K562 (cell line): ENCODE results near the gene GSTM1. TPM values are rescaled to one million over a fixed set of nuclear protein-coding genes. Genes with fewer than 3 reads are reported as not detected.

Source experiments
- BMI1 ChIP-seq: fragments of 150-350 bp; IDR thresholded peaks from 2 replicates; pipeline ENCODE4 v1.6.1; 2014; ENCODE audit warnings: low read length
- C11orf30 ChIP-seq: fragments of 450-650 bp; IDR thresholded peaks from 2 replicates; pipeline ENCODE4 v1.6.1; 2016; ENCODE audit warnings: low read depth, mild to moderate bottlenecking
- CEBPZ ChIP-seq: fragments of 150-350 bp; IDR thresholded peaks from 2 replicates; pipeline ENCODE4 v1.6.1; 2014; ENCODE audit warnings: low read depth, mild to moderate bottlenecking, low read length, borderline replicate concordance
- EWSR1 ChIP-seq: fragments of 450-650 bp; IDR thresholded peaks from 2 replicates; pipeline ENCODE4 v1.6.1; 2018; ENCODE audit warnings: borderline replicate concordance, mild to moderate bottlenecking, low read depth, moderate library complexity; ENCODE audit not compliant: partially characterized antibody
- FOXK2 ChIP-seq, 2 experiments: fragments of 450-650 bp; IDR thresholded peaks in 1 of 2; conservative IDR thresholded peaks in 1 of 2; 2 replicates each; pipeline ENCODE4 v1.6.1; 2016; ENCODE audit warnings: low read depth in 2 of 2, mild to moderate bottlenecking in 1 of 2
- MTA3 ChIP-seq: fragments of 450-650 bp; formaldehyde crosslinking; IDR thresholded peaks from 2 replicates; pipeline ENCODE4 v1.6.1; 2017; ENCODE audit warnings: mild to moderate bottlenecking, borderline replicate concordance
- REST ChIP-seq, 2 experiments: fragments of 450-650 bp; formaldehyde crosslinking in 1 of 2; IDR thresholded peaks; 2 replicates each; pipeline versions ENCODE4 v1.4.0 to v1.6.1; 2014 to 2020; ENCODE audit warnings: mild to moderate bottlenecking in 2 of 2, borderline replicate concordance in 1 of 2, low read depth in 1 of 2
- SETDB1 ChIP-seq: IDR thresholded peaks from one replicate; pipeline ENCODE4 v1.6.1; 2012; ENCODE audit warnings: low read length, control low read depth, inconsistent platforms
- ZEB2 ChIP-seq: fragments of 450-650 bp; IDR thresholded peaks from 2 replicates; pipeline ENCODE4 v1.6.1; 2016
- ZFP30 ChIP-seq: fragments of 250-450 bp; sonication (Bioruptor Pico); IDR thresholded peaks from 2 replicates; pipeline ENCODE4 v1.8.0; 2022; ENCODE audit warnings: moderate library complexity, mild to moderate bottlenecking, inconsistent platforms, borderline replicate concordance
- ZNF316 ChIP-seq: fragments of 450-650 bp; IDR thresholded peaks from 2 replicates; pipeline ENCODE4 v1.6.1; 2016
- polyA plus RNA-seq, 8 experiments: library from polyadenylated mRNA; depleted of rRNA in 4 of 8; stranded (reverse) in 5 of 8; unstranded in 3 of 8; fragments of >200 nt; fragmentation: Nextera tagmentation in 2 of 8; fragmentation: Illumina TruSeq in 1 of 8; extraction: Ambion mirVana in 2 of 8; extraction: Trizol in 1 of 8; gene quantifications; 2 replicates each; pipeline versions ENCODE4 v1.2.1 to v1.2.3, GENCODE V29; 2011 to 2014; ENCODE audit warnings: inconsistent platforms in 1 of 8, missing spikeins in 1 of 8
- total RNA-seq, 7 experiments: library from RNA; depleted of rRNA in 6 of 7; stranded (reverse); fragments of >200 nt in 6 of 7; fragmentation: Illumina TruSeq in 2 of 7; extraction: Trizol in 2 of 7; gene quantifications; 2 replicates each; pipeline versions ENCODE4 v1.2.1 to v1.2.3, GENCODE V29; 2011 to 2021; ENCODE audit warnings: low replicate concordance in 1 of 7
- TF ChIP-seq, protein P1 (sequence below), 2 experiments: IDR thresholded peaks in 1 of 2; conservative IDR thresholded peaks in 1 of 2; 2 replicates each; pipeline ENCODE4 v1.6.1; 2016; ENCODE audit warnings: low read depth in 2 of 2, mild to moderate bottlenecking in 1 of 2, missing compliant biosample characterization in 1 of 2, missing genetic modification characterization in 1 of 2, moderate library complexity in 1 of 2

Gene GSTM1
- total and polyA plus RNA-seq, 9 of the 15 experiments (the other 6 are each of a cell fraction or from before 2014, with no cell fraction given) = not detected

DNA sequence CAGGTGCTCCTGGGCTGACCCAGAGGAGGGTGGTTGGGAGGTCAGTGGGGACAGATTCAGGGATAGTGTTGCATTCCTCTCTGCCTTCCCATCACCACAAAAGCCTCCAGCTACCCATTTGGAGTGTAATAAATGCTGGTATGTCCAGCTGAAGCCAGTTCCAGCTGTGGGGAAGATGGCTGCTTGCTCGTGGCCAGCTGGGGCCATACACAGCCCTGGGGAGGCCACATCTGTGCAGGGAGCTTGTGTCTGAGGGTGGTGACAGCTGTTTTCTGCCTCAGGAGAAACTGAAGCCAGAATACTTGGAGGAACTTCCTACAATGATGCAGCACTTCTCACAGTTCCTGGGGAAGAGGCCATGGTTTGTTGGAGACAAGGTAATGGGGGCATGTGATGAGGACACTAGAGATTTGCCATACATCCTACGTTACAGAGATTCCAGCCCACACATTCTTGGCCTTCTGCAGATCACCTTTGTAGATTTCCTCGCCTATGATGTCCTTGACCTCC lies 29.0 kb upstream of the GSTM1 start (continued):
- TF ChIP-seq, protein P1, sequence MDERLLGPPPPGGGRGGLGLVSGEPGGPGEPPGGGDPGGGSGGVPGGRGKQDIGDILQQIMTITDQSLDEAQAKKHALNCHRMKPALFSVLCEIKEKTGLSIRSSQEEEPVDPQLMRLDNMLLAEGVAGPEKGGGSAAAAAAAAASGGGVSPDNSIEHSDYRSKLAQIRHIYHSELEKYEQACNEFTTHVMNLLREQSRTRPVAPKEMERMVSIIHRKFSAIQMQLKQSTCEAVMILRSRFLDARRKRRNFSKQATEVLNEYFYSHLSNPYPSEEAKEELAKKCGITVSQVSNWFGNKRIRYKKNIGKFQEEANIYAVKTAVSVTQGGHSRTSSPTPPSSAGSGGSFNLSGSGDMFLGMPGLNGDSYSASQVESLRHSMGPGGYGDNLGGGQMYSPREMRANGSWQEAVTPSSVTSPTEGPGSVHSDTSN (CRISPR knock-in tag; IDR thresholded peaks at IDR 0.05; ENCODE audit: low read depth) = no peak
- TF ChIP-seq, protein P1 (tag; conservative IDR thresholded peaks at IDR 0.05; ENCODE audit: low read depth) = 0 out of 2 replicates have a peak, but pooled peaks have one; percentile 8
- TF ChIP-seq REST (IDR thresholded peaks at IDR 0.05; ENCODE audit: borderline replicate concordance) (peak; percentile 29), REST (CRISPR knock-in tag; IDR thresholded peaks at IDR 0.05; ENCODE audit: low read depth) (no peak), EWSR1 (no peak), BMI1 (no peak), SETDB1 (no peak), CEBPZ (no peak), MTA3 (no peak), ZNF316 (peak; percentile 28), C11orf30 (peak; percentile 59; the same call in 1 of the 2 replicates), FOXK2 (conservative IDR thresholded peaks at IDR 0.05 in 1 of 2, IDR thresholded peaks at IDR 0.05 in 1 of 2; ENCODE audit: low read depth in 2 of 2) (no peak), ZEB2 (no peak), ZFP30 (CRISPR knock-in tag) (no peak)
